Hepatocyte (in vitro differentiated cells): ENCODE results near the gene KIF26B. TPM values are rescaled to one million over a fixed set of nuclear protein-coding genes. Genes with fewer than 3 reads are reported as not detected.

Experiments
- DNase-seq: peaks from one replicate; pipeline ENCODE4 v3.0.0-alpha.2; 2016; ENCODE audit warnings: low spot score
- H2AFZ ChIP-seq: fragments of 200-600 bp; sonication (generic); 2 replicates; pipeline ENCODE4 v1.6.0; 2016; ENCODE audit warnings: antibody characterized with exemption, mild to moderate bottlenecking
- H3K27ac ChIP-seq: fragments of 200-600 bp; sonication (generic); 2 replicates; pipeline ENCODE4 v1.5.1; 2016; ENCODE audit warnings: mild to moderate bottlenecking
- H3K27me3 ChIP-seq: fragments of 200-600 bp; sonication (generic); 2 replicates; pipeline ENCODE4 v1.6.1; 2016
- H3K36me3 ChIP-seq: fragments of 200-600 bp; sonication (generic); replicated peaks from 2 replicates; pipeline ENCODE4 v1.5.1; 2016; ENCODE audit warnings: low read depth; ENCODE audit not compliant: insufficient read depth
- H3K4me1 ChIP-seq: fragments of 200-600 bp; sonication (generic); 2 replicates; pipeline ENCODE4 v1.5.1; 2016; ENCODE audit warnings: mild to moderate bottlenecking, moderate library complexity; ENCODE audit not compliant: insufficient read depth
- H3K4me2 ChIP-seq: fragments of 200-600 bp; sonication (generic); 2 replicates; pipeline ENCODE4 v1.6.0; 2016
- H3K4me3 ChIP-seq: fragments of 200-600 bp; sonication (generic); 2 replicates; pipeline ENCODE4 v1.5.1; 2016; ENCODE audit warnings: mild to moderate bottlenecking
- H3K79me2 ChIP-seq: fragments of 200-600 bp; sonication (generic); 2 replicates; pipeline ENCODE4 v1.6.0; 2017; ENCODE audit warnings: mild to moderate bottlenecking
- H3K9me2 ChIP-seq: fragments of 200-600 bp; sonication (generic); replicated peaks from 2 replicates; pipeline ENCODE4 v1.6.0; 2017; ENCODE audit warnings: mild to moderate bottlenecking; ENCODE audit not compliant: insufficient read depth
- H3K9me3 ChIP-seq: fragments of 200-600 bp; sonication (generic); 2 replicates; pipeline ENCODE4 v1.5.1; 2016; ENCODE audit warnings: low read depth, mild to moderate bottlenecking
- H4K20me1 ChIP-seq: fragments of 200-600 bp; sonication (generic); 2 replicates; pipeline ENCODE4 v1.6.0; 2016; ENCODE audit warnings: mild to moderate bottlenecking; ENCODE audit not compliant: insufficient read depth, poor library complexity, severe bottlenecking
- EZH2 ChIP-seq: fragments of 200-600 bp; sonication (generic); IDR thresholded peaks from 2 replicates; pipeline ENCODE4 v1.6.1; 2016; ENCODE audit warnings: antibody characterized with exemption, mild to moderate bottlenecking, borderline replicate concordance
- EZH2phosphoT487 ChIP-seq: fragments of 200-600 bp; sonication (generic); IDR thresholded peaks from one replicate; pipeline ENCODE4 v1.6.1; 2018; ENCODE audit warnings: antibody characterized with exemption, mild to moderate bottlenecking, low read depth, moderate library complexity; ENCODE audit not compliant: unreplicated experiment, severe bottlenecking
- WGBS: methylation state at CpG from one replicate; pipeline ENCODE4 v1.1.6; 2016; ENCODE audit warnings: low lambda C conversion rate; ENCODE audit errors: missing lambda C conversion rate; 5-methylcytosine and 5-hydroxymethylcytosine counted together
- polyA plus RNA-seq: library from polyadenylated mRNA; unstranded; fragments of >200 nt; fragmentation: Nextera tagmentation; extraction: Ambion mirVana; gene quantifications from 2 replicates; pipeline ENCODE4 v1.2.1, GENCODE V29; 2016
- total RNA-seq: library from RNA; depleted of rRNA; stranded (reverse); fragments of >200 nt; gene quantifications from 2 replicates; pipeline ENCODE4 v1.2.3, GENCODE V29; 2014
- TF ChIP-seq, protein P1 (sequence below): fragments of 200-600 bp; sonication (generic); IDR thresholded peaks from 2 replicates; pipeline ENCODE4 v1.5.1; 2016; ENCODE audit warnings: antibody characterized with exemption, mild to moderate bottlenecking; ENCODE audit not compliant: poor library complexity

KIF26B gene
- total and polyA plus RNA-seq, 2 experiments from 2014 or later: 12.7 to 21.6 TPM

DNA sequence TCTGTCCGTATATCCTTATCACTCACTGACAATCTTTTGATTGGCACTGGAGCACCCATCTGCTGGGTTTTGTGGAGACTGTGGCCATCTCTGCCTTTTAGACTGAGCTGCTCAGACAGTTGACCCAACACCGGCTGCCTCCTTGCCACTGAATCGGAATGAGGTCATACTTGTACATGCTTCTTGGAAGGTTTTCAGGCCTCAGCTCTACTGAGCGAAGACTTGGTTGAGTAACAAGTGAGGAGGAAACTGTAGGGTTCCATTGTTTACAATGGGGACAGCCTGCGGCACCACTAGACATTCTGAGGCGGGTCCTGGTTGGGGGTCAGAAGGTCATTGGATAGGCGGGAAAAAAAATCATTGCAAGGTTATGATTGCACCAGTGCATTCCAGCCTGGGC, 320.3 kb downstream of the KIF26B start:
- no peaks in the 10 kb centered on the region for H4K20me1 ChIP-seq
- no peaks in the 10 kb centered on the region for H3K27me3 ChIP-seq
- TF ChIP-seq EZH2 (no peak), EZH2phosphoT487 (no peak)
- TF ChIP-seq, protein P1, sequence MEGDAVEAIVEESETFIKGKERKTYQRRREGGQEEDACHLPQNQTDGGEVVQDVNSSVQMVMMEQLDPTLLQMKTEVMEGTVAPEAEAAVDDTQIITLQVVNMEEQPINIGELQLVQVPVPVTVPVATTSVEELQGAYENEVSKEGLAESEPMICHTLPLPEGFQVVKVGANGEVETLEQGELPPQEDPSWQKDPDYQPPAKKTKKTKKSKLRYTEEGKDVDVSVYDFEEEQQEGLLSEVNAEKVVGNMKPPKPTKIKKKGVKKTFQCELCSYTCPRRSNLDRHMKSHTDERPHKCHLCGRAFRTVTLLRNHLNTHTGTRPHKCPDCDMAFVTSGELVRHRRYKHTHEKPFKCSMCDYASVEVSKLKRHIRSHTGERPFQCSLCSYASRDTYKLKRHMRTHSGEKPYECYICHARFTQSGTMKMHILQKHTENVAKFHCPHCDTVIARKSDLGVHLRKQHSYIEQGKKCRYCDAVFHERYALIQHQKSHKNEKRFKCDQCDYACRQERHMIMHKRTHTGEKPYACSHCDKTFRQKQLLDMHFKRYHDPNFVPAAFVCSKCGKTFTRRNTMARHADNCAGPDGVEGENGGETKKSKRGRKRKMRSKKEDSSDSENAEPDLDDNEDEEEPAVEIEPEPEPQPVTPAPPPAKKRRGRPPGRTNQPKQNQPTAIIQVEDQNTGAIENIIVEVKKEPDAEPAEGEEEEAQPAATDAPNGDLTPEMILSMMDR: no peak
- H3K4me2 ChIP-seq: no peak overlapping the region
- no peak overlapping the region for H3K27ac ChIP-seq
- no peaks in the 10 kb centered on the region for H3K9me2 ChIP-seq
- WGBS: 86% methylated on average over 7 of the region's 7 CpGs
- H2AFZ ChIP-seq: no peak overlapping the region
- no peaks in the 10 kb centered on the region for H3K4me1 ChIP-seq
- H3K4me3 ChIP-seq: no peak overlapping the region
- H3K79me2 ChIP-seq: peaks cover 12% of the 10 kb centered on the region
- H3K36me3 ChIP-seq: no peaks in the 10 kb centered on the region
- no peaks in the 10 kb centered on the region for H3K9me3 ChIP-seq
- DNase-seq: no peak

DNA sequence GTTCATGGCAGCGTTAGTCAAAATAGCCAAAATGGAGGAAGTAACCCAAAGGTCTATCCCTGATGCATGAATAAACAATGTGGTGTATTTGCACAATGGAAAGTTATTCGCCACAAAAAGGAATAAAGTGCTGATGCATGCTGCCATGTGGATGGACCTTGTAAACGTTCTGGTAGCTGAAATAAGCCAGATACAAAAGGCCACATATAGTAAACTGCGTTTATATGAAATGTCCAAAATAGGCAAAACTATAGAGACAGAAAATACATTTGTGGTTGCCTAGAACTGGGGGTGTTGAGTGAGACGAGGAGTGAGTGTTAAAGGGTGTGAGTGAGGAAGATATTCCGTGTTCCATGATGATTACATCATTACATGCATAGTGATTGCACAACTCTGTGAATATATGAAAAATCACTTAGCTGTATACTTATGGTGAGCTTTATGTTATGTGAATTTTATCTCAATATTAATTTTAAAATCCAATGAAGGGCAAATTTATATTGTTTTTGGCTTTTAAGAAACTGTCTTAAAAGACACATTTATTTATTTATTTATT, 321.3 kb downstream of the KIF26B start:
- Histone ChIP-seq H3K27me3 (no peaks in the 10 kb centered on the region), H4K20me1 (no peaks in the 10 kb centered on the region), H3K79me2 (peaks cover 12% of the 10 kb centered on the region), H3K27ac (no peak overlapping the region), H3K36me3 (no peaks in the 10 kb centered on the region), H3K4me1 (no peaks in the 10 kb centered on the region), H2AFZ (no peak overlapping the region), H3K4me3 (no peak overlapping the region), H3K9me2 (no peaks in the 10 kb centered on the region), H3K4me2 (no peak overlapping the region), H3K9me3 (no peaks in the 10 kb centered on the region)
- TF ChIP-seq, protein P1: no peak
- no peak for TF ChIP-seq EZH2phosphoT487
- WGBS: 73% methylated on average over 6 of the region's 6 CpGs
- DNase-seq: no peak

DNA sequence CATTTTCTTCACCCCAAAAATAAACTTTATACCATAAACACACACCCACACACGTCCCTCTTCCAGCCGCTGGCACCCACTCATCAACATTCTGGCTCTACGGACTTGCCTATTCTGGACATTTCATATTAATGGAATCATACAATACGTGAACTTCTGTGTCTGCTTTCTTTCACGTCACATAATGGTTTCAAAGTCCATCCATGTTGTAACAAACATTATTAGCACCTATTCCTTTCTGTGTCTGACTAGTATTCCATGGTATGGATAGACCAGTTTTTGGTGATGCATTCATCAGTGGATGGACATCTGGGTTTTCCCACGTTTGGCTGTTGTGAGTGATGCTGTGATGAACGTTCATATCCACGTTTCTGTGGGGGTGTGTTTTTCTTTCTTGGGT, 323.2 kb downstream of the KIF26B start:
- H4K20me1 ChIP-seq: no peaks in the 10 kb centered on the region
- H3K36me3 ChIP-seq: no peaks in the 10 kb centered on the region
- no peaks in the 10 kb centered on the region for H3K27me3 ChIP-seq
- H3K4me2 ChIP-seq: no peak overlapping the region
- no peak overlapping the region for H2AFZ ChIP-seq
- 90% methylated on average over 8 of the region's 8 CpGs for WGBS
- H3K9me2 ChIP-seq: no peaks in the 10 kb centered on the region
- no peak overlapping the region for H3K4me3 ChIP-seq
- DNase-seq: no peak
- no peaks in the 10 kb centered on the region for H3K9me3 ChIP-seq
- no peak for TF ChIP-seq EZH2
- TF ChIP-seq, protein P1: no peak
- no peak for TF ChIP-seq EZH2phosphoT487
- H3K4me1 ChIP-seq: no peaks in the 10 kb centered on the region
- H3K27ac ChIP-seq: no peak overlapping the region
- H3K79me2 ChIP-seq: peaks cover 10% of the 10 kb centered on the region
